ENCODE measurements around the gene CMPK1. TPM values are rescaled to one million over a fixed set of nuclear protein-coding genes. Genes with fewer than 3 reads are reported as not detected.

Gene CMPK1
- total and polyA plus RNA-seq, 2 of the 4 experiments (the other 2 are of a cell fraction): 23.1 to 31.9 TPM

DNA sequence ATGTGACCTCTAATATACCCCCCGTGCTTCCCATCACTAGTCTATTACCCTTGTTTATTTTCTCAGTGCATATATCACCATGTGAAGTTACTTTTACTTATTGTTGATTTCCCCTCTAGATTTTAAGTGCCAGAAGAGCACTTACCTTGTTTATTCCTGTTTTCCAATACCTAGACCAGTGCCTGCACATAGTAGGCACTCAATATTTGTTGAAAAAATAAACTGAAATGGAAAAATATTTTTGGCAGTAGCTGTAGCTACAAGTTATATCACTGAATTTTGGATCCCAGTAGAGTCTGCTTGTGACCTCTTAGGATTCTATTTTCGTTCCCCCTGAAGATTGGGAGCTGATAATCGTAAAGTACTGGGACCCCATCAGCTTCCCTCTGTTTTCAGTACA is 50.5 kb downstream of the CMPK1 start:
- Histone ChIP-seq H2BK5ac (ENCODE audit: low read depth, low read length, poor library complexity, severe bottlenecking) (no peak overlapping the region), H3K27me3 (ENCODE audit: control insufficient read depth, insufficient read depth, low read length) (no peaks in the 10 kb centered on the region), H2BK20ac (ENCODE audit: low read depth, low read length) (no peak overlapping the region), H3K9me1 (ENCODE audit: insufficient read depth, low read length) (no peaks in the 10 kb centered on the region), H2BK15ac (ENCODE audit: low read depth, low read length) (no peak overlapping the region), H4K8ac (ENCODE audit: low read depth in 2 of 2, low read length in 2 of 2) (no peak overlapping the region), H3K9ac (ENCODE audit: low read depth, low read length) (no peak overlapping the region), H3K4me2 (ENCODE audit: low read depth, low read length) (no peak overlapping the region), H3K27ac (ENCODE audit: insufficient read depth, low read length) (no peak overlapping the region), H3K36me3 (ENCODE audit: control insufficient read depth, insufficient read depth, low read length) (peaks cover 6% of the 10 kb centered on the region), H3K56ac (ENCODE audit: extremely low read depth, insufficient read depth, low read length) (no peak overlapping the region), H3K4me3 (ENCODE audit: insufficient read depth, low read depth, low read length) (no peak overlapping the region), H2AK5ac (ENCODE audit: low read depth, low read length) (no peak overlapping the region), H3K23ac (ENCODE audit: low read depth, low read length) (no peak overlapping the region), H3K4me1 (ENCODE audit: control insufficient read depth, insufficient read depth, low read length) (peaks cover 6% of the 10 kb centered on the region), H4K91ac (ENCODE audit: insufficient read depth, low read depth, low read length) (no peak overlapping the region), H4K5ac (ENCODE audit: low read depth, low read length) (no peak overlapping the region), H3K79me1 (ENCODE audit: low read depth in 1 of 2, low read length in 2 of 2) (no peaks in the 10 kb centered on the region; a peak in 1 of 4 replicates), H2AFZ (replicated peaks; ENCODE audit: low read length, poor library complexity) (no peak overlapping the region), H2BK120ac (ENCODE audit: low read depth, low read length) (no peak overlapping the region), H3K4ac (ENCODE audit: low read depth, low read length) (no peak overlapping the region), H3K9me3 (ENCODE audit: control insufficient read depth, insufficient read depth, low read length) (no peaks in the 10 kb centered on the region), H3K14ac (replicated peaks; ENCODE audit: low read depth, low read length) (no peak overlapping the region), H4K20me1 (ENCODE audit: insufficient read depth, low read length) (peaks cover 7% of the 10 kb centered on the region; the same call in 1 of the 2 replicates), H3K18ac (ENCODE audit: low read depth, low read length) (no peak overlapping the region), H2AK9ac (replicated peaks; ENCODE audit: low read depth, low read length, poor library complexity) (no peak overlapping the region)
- TF ChIP-seq MAFK (IDR thresholded peaks at IDR 0.05; ENCODE audit: low read depth, low read length) (no peak), NFE2L2 (IDR thresholded peaks at IDR 0.05; ENCODE audit: low read depth, low read length) (no peak), SMC3 (IDR thresholded peaks at IDR 0.05; ENCODE audit: low read depth, low read length) (no peak), RCOR1 (IDR thresholded peaks at IDR 0.05; ENCODE audit: insufficient replicate concordance, low read length) (no peak), CHD1 (IDR thresholded peaks at IDR 0.05; ENCODE audit: low read depth, low read length) (no peak), BHLHE40 (IDR thresholded peaks at IDR 0.05; ENCODE audit: low read depth, low read length) (no peak), POLR2A (IDR thresholded peaks at IDR 0.05; ENCODE audit: low read depth, low read length) (no peak), MAZ (IDR thresholded peaks at IDR 0.05; ENCODE audit: borderline replicate concordance, low read depth, low read length) (no peak), ELK1 (IDR thresholded peaks at IDR 0.05; ENCODE audit: borderline replicate concordance, low read depth, low read length) (no peak)
- TF ChIP-seq, protein P1, sequence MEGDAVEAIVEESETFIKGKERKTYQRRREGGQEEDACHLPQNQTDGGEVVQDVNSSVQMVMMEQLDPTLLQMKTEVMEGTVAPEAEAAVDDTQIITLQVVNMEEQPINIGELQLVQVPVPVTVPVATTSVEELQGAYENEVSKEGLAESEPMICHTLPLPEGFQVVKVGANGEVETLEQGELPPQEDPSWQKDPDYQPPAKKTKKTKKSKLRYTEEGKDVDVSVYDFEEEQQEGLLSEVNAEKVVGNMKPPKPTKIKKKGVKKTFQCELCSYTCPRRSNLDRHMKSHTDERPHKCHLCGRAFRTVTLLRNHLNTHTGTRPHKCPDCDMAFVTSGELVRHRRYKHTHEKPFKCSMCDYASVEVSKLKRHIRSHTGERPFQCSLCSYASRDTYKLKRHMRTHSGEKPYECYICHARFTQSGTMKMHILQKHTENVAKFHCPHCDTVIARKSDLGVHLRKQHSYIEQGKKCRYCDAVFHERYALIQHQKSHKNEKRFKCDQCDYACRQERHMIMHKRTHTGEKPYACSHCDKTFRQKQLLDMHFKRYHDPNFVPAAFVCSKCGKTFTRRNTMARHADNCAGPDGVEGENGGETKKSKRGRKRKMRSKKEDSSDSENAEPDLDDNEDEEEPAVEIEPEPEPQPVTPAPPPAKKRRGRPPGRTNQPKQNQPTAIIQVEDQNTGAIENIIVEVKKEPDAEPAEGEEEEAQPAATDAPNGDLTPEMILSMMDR (conservative IDR thresholded peaks at IDR 0.05; ENCODE audit: low read depth, low read length): no peak
- TF ChIP-seq, protein P2, sequence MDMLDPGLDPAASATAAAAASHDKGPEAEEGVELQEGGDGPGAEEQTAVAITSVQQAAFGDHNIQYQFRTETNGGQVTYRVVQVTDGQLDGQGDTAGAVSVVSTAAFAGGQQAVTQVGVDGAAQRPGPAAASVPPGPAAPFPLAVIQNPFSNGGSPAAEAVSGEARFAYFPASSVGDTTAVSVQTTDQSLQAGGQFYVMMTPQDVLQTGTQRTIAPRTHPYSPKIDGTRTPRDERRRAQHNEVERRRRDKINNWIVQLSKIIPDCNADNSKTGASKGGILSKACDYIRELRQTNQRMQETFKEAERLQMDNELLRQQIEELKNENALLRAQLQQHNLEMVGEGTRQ (IDR thresholded peaks at IDR 0.05; ENCODE audit: low read depth, low read length): no peak
- no TSS peak for BruUV-seq (replicated peaks)
- no CpG with 5 or more reads among the region's 3 CpGs for WGBS, 2 experiments (ENCODE audit: extremely low coverage in 2 of 2, insufficient read length in 1 of 2)
- dilution Hi-C loops (cut with HindIII; ENCODE audit: low sequenced_read_pairs, unreplicated experiment): no loop called here
- ATAC-seq (ENCODE audit: low read depth): no peak
- in situ Hi-C loops (cut with MboI; ENCODE audit: low sequenced_read_pairs): no loop called here
- intact Hi-C loops (cut with micrococcal nuclease): no loop called here
- no peak for DNase-seq
- ChIA-PET CTCF (interaction anchor here (0.7 kb wide), 1 partner anchor 155 kb away, joined by 4 read pairs; no protein-coding TSS in a partner anchor), POLR2A (ENCODE audit: unreplicated experiment) (no interaction called here)
